Measurements from ENCODE around the gene FKRP. TPM values are rescaled to one million over a fixed set of nuclear protein-coding genes. Genes with fewer than 3 reads are reported as not detected.
"Not testable (repeated sequence)": the region's sequence is repeated elsewhere in the genome, so short reads cannot be mapped to it uniquely, and the experiment has no call there.

The FKRP gene
- total RNA-seq, 1 experiment from 2014 or later = 5.4 TPM

- DNase-seq (ENCODE audit: low read depth) = no peak
Measured at GRCh38 chr19:46756544-46756888, 10.7 kb downstream of the FKRP start.

- no peak for DNase-seq (ENCODE audit: low read depth)
Measured at GRCh38 chr19:46759206-46759605, 13.3 kb downstream of the FKRP start.

- DNase-seq (ENCODE audit: low read depth) = peak; percentile 70
Measured at GRCh38 chr19:46759817-46760333, 14.0 kb downstream of the FKRP start.

GRCh38 chr19:46760363-46760762 lies 14.5 kb downstream of the FKRP start:
- DNase-seq (ENCODE audit: low read depth) = no peak

- not testable (repeated sequence) for DNase-seq (ENCODE audit: low read depth)
Measured at GRCh38 chr19:46760897-46761296, 15.0 kb downstream of the FKRP start.

- peak; percentile 66 for DNase-seq (ENCODE audit: low read depth)
Measured at GRCh38 chr19:46761418-46761831, 15.6 kb downstream of the FKRP start.

- no peak for DNase-seq (ENCODE audit: low read depth)
Measured at GRCh38 chr19:46762245-46762890, 16.5 kb downstream of the FKRP start.

GRCh38 chr19:46764817-46765291 lies 19.0 kb downstream of the FKRP start:
- no peak for DNase-seq (ENCODE audit: low read depth)

GRCh38 chr19:46766569-46767317 lies 20.9 kb downstream of the FKRP start:
- peak; percentile 48 for DNase-seq (ENCODE audit: low read depth)

GRCh38 chr19:46768746-46769145 lies 22.9 kb downstream of the FKRP start:
- peak; percentile 32 for DNase-seq (ENCODE audit: low read depth)

- no peak for DNase-seq (ENCODE audit: low read depth)
Measured at GRCh38 chr19:46772170-46773017, 26.5 kb downstream of the FKRP start.

- DNase-seq (ENCODE audit: low read depth) = no peak
Measured at GRCh38 chr19:46773018-46773399, 27.2 kb downstream of the FKRP start.

GRCh38 chr19:46775642-46776258 lies 29.9 kb downstream of the FKRP start:
- DNase-seq (ENCODE audit: low read depth) = no peak

GRCh38 chr19:46776927-46777911 lies 31.4 kb downstream of the FKRP start:
- no peak for DNase-seq (ENCODE audit: low read depth)

GRCh38 chr19:46777956-46778645 lies 32.2 kb downstream of the FKRP start:
- DNase-seq (ENCODE audit: low read depth) = not testable (repeated sequence)

GRCh38 chr19:46782355-46783019 lies 36.6 kb downstream of the FKRP start:
- no peak for DNase-seq (ENCODE audit: low read depth)

GRCh38 chr19:46783670-46784069 lies 37.8 kb downstream of the FKRP start:
- no peak for DNase-seq (ENCODE audit: low read depth)

GRCh38 chr19:46784262-46785053 lies 38.6 kb downstream of the FKRP start:
- peak; percentile 95 for DNase-seq (ENCODE audit: low read depth)
